Activated gamma-delta T cell treated with anti-CD3 and anti-CD28 coated beads, Interleukin-2, amount 50 U/mL, for 16 hours (primary cell): ENCODE results near the gene ALKBH6.
"Not testable (repeated sequence)": the region's sequence is repeated elsewhere in the genome, so short reads cannot be mapped to it uniquely, and the experiment has no call there.

Experiments
- DNase-seq: peaks from one replicate; pipeline ENCODE4 v3.0.0-alpha.2; 2020; ENCODE audit warnings: low read depth

The ALKBH6 gene

DNA sequence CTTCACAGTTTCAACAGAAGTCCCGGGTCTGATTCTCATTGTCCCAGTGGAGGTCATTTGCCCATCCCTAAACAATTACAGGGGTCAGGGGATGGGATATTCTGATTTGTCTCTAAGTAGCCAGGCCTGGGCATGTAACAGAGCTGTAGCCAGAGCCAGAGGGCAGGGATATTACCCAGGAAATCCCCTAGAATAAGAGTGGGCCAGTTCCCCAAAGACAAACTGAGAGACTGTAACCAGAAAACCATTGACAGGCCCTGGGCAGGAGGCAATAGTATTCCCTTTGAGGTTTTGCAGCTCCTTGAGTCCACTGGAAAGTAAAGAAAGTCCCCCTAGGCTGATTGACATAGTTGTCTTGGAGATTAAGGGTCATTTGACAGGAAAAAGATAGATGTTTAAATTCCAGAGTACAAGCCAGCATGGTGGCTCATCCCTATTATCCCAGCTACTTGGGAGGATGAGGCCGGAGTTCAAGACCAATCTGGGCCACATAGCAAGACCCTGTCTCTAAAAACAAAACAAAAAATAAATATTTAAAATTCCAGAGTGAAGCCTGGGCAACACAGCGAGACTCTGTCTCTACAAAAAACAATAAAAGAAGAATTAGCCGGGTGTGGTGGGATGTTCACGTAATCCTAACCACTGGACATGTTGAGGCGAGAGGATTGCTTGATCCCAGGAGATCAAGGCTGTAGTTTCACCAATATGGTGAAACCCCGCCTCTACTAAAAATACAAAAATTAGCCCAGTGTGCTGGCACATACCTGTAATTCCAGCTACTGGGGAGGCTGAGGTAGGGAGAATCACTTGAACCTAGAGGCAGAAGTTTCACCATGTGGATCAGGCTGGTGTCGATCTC lies 20.9 kb downstream of the ALKBH6 start:
- no peak for DNase-seq

DNA sequence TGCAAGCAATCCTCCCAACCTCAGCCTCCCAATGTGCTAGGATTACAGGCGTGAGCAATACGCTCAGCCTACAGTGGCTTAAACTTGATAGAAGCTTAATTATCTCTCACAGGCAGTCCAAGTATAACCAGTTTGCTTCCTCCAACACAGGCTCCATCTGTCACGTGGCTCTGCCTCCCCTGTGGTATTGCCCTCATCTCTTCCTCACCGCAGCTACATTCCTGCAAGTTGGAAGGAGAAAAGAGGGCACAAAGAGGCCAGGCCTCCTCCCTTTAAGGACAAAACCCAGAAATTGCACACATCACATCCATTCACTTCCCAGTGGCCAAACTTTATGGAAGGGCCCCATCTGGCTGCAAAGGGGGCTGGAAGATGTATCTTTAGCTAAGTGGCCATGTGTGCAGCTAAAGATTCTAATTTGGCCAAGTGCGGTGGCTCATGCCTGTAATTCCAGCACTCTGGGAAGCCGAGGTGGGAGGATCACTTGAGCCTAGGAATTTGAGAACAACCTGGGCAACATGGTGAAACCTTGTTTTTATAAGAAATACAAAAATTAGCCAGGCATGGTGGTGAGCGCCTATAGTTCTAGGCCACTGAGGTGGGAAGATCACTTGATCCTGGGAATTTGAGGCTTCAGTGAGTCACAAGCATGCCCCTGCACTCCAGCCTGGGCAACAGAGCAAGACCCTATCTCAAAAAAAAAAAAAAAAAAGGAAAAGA lies 22.1 kb downstream of the ALKBH6 start:
- no peak for DNase-seq

DNA sequence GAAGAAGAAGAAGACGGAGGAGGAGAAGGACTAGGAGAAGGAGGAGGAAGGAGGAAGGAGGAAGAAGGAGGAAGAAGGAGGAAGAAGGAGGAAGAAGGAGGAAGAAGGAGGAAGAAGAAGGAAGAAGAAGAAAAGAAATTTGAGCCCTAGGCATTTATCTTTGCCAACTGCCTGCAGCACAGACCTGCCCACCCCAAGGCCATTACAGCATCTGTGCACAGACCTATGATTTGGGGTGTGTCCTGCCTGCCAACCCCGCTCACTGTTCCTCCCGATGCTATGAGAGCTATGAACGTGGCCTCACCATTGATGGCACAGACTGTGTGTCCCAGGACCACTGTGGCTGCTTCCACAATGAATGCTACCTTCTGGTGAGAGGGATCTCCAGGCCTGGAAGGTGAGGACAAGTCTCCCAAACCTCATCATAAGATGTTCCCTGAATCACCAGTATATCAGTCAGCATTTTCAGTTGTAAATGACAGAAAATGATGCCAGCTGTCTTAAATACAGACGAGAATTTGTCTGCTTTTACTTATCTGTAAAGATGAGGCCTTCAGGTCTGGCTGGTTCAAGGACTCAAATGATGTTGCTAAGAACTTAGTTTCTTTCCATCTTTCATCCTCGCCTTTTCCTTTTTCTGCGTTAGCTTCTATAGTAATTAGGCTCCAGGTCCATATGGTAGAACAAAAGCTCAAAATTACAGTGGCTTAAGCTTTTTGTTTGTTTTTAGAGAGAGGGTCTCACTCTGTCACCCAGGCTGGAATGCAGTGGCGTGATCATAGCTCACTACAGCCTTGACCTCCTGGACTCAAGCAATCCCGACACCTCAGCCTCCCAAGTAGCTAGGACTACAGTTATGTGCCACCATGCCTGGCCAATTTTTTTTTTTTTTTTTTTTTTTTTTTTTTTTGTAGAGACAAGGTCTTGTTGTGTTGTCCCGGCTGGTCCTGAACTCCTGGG lies 23.0 kb downstream of the ALKBH6 start:
- DNase-seq, result no peak

DNA sequence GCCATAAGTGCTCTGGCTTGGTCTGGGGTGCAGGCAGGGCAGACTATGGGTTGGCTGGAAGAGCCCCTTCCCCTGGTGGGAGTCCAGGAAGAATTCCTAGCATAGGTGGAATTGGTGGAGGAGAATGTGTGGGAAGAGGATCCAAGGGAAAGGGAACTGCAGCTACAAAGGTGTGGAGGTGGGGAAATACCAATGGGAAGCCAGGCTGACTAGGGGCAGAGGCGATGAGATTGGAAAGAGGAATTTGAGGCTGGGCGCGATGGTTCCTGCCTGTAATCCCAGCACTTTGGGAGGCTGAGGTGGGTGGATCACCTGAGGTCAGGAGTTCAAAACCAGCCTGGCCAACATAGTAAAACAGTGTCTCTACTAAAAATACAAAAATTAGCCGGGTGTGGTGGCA lies 23.9 kb downstream of the ALKBH6 start:
- no peak for DNase-seq

GRCh38 chr19:35988824-35989223 lies 25.2 kb downstream of the ALKBH6 start:
- DNase-seq, result no peak

GRCh38 chr19:35987571-35987896 lies 26.5 kb downstream of the ALKBH6 start:
- DNase-seq, result no peak

DNA sequence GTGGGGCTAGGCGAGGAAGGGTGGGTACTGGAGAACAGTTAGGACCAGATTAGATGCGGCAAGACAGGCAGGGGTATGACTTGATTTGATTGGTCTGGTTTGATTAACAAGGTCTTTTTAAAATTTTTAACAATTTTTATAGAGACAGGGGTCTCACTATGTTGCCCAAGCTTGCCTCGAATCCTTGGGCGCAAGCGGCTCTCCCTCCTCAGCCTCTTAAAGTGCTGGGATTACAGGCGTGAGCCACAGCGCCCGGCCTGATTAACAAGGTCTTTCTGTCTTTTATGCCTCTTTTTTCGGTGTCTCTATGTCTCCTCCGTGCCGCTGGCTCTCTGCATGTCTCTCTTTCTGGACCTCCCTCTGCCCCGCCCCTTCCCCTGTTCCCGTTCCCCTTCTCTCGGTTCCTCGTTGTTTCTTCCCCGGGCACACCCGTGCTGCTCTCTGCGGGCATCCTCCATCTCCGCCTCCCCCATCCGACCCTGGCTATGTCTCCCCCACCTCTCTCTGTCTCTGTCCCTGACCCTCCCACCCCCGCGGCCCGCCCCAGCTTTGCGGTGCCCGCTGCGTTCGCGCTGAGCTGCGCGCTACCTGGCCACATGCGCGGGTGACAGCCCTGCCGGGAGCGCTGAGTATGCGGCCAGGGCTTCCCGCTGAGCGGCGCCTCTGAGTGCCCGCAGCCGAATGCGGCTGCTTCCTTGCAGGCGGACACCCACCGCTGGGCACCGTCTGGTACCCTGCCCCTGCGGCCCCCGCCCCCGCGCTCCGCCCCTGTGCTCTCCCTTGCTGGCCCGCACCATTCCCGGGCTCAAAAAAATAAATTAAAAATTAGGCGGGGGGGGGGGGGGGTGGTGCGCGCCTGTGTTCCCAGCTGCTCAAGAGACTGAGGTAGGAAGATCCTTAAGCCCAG lies 27.1 kb downstream of the ALKBH6 start:
- DNase-seq, result no peak

- DNase-seq, result no peak
Observed at GRCh38 chr19:35986111-35986510, 27.9 kb downstream of the ALKBH6 start.

- no peak for DNase-seq
Observed at GRCh38 chr19:35983177-35983576, 30.8 kb downstream of the ALKBH6 start.

- not testable (repeated sequence) for DNase-seq
Observed at GRCh38 chr19:35980997-35981396, 33.0 kb downstream of the ALKBH6 start.

GRCh38 chr19:35978832-35979365 lies 35.1 kb downstream of the ALKBH6 start:
- no peak for DNase-seq

DNA sequence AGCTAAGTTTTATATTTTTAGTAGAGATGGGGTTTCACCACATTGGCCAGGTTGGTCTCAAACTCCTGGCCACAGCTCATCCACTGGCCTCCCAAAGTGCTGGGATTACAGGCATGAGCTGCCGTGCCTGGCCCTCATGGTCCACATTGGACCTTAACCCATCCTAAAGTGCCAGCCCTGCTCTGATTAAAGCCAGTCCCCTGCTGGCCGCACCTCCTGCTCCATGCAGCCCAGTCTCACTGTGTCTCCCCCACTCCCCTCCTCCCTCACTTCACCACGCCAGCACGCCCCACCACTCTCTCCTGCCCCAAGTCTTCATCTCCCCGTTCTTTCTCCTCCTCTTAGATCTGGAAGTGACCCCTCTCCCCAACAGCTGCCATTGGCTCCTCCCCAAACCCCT lies 35.7 kb downstream of the ALKBH6 start:
- DNase-seq, result no peak

DNA sequence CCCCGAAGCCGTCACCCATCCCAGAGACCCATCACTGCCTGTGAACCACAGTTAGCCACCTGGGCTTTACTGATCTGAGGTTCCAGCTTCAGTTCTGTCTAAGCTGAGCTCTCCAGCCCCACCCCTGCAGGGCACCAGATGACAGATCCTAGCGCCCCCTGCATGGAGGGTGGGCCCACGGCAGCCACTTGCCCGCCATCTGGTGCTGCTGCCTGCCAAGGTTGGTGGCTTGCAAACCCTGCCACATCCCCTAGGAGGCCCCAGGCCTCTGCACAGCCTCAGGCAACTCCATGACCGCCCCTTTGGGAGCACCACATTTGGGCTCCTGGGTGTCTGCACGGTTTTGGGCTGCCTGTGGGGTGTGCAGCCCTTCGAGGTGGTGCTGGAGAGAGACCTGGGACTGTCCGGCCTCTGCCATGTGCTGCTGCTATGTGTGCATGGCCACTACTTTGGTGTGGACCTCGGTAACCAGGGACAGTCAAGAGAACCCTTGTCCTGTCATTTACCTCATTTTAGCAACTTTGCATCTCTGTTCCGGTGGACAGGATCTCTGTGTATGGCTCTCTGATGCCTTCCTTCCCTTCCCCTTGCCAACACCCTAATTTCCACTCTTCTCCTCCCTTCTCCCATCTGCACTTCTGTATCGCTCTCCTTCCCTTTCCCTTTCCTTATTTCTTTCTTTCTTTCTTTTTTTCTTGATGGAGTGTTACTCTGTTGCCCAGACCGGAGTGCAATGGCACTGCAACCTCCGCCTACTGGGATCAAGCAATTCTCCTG lies 36.4 kb downstream of the ALKBH6 start:
- no peak for DNase-seq

DNA sequence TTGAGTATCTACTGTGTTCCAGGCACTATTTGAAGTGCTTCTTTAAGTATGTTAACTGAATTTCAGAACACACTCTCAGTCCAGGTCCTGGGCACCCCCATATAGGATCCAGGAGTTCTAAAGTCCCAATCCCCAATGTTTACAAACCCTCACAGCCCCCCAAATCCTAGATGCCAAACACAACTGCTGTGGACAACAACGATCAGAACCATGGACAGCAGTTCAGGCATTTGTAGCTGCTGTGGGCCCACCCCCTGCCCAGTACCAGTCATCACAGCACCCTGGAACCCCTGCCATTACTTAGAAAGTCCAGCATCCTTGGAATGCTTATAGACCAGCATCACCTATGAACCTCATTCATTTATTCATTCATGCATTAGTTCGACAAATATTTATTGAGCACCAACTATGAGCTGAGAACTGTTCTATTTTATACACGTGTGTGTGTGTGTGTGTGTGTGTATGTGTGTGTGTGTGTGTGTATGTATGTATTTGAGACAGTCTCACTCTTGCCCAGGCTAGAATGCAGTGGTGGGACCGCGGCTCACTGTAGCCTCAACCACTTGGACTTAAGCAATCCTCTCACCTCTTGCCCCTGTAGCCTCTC lies 38.3 kb downstream of the ALKBH6 start:
- no peak for DNase-seq

DNA sequence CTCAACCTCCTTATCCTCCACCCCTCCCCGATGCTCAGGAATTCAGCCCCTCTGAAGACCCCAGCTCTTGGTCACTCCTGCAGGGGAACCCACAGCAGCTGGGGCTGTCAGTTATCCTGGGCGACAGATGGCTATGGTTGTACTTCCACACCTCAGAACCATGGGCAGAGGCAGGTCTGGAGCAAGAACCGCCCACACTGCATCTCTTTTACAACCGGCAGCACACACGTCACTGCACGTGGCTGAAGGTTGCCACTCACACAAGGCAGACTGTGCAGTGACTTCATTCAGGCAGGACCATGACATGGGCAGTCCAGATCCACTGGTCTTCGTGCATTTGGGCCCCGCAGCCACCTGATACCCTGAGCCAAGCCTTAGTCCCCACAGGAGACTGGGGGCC lies 40.5 kb downstream of the ALKBH6 start:
- DNase-seq, result no peak

DNA sequence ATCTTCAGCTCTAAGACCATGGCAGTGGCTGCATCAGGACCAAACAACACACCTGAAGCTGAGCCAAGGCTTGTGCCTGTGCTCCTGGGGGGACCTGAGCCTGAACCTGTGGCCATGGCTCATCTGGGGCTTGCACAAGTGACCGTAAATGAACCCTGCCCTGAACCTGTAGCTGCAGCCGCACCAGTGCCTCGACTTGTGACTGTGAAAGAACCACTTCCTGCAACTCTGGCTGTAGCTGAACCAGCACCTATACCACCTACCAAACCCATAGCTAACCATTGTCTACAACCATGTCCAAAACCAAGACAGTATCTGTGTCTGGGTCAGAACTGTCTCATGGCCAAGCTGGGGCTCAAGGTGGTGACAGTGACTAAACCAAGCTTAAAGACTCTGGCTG lies 47.2 kb downstream of the ALKBH6 start:
- DNase-seq, result no peak

- DNase-seq, result no peak
Observed at GRCh38 chr19:35963514-35963913, 50.5 kb downstream of the ALKBH6 start.

GRCh38 chr19:35960432-35960972 lies 53.5 kb downstream of the ALKBH6 start:
- no peak for DNase-seq

DNA sequence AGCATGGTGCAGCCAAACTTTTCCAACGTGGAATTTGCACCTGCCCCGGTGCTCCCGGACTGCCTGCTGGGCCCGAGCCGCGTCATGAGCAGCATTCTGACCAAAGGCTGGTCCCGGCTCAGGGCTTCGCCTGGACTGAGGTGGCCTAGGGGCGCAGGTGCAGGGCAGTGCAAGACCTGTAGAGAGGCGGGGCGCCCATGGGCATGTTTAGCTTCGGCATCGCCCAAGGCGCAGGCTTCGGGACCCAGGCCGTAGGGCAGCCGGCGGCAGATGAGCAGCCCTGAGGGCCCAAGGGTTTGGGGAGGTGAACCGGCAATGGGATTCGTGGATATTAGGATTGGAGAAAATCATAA lies 54.1 kb downstream of the ALKBH6 start:
- DNase-seq, result no peak
